ENCODE data around the gene MTHFSD.

GRCh38 chr16:86559802-86560305 is 4.8 kb upstream of the MTHFSD start:
- no peak for TF ChIP-seq EP300 (IDR thresholded peaks at IDR 0.05)
- no peak for TF ChIP-seq CTCF (IDR thresholded peaks at IDR 0.05)

Data from tibial nerve (tissue), 4 donors.